ENCODE results near the gene HOMER3. TPM values are rescaled to one million over a fixed set of nuclear protein-coding genes. Genes with fewer than 3 reads are reported as not detected.
"Not testable (repeated sequence)": the region's sequence is repeated elsewhere in the genome, so short reads cannot be mapped to it uniquely, and the experiment has no call there.

Gene HOMER3
- total RNA-seq, 2 donors from 2014 or later, result 13.6 to 39.8 TPM

GRCh38 chr19:18905513-18906236 lies 35.3 kb downstream of the HOMER3 start:
- DNase-seq (ENCODE audit: low spot score), result no peak
- peaks cover 29% of the 10 kb centered on the region for H3K36me3 ChIP-seq
- H3K4me3 ChIP-seq, result no peak overlapping the region
- no peaks in the 10 kb centered on the region for H3K27me3 ChIP-seq
- TF ChIP-seq, protein P1, sequence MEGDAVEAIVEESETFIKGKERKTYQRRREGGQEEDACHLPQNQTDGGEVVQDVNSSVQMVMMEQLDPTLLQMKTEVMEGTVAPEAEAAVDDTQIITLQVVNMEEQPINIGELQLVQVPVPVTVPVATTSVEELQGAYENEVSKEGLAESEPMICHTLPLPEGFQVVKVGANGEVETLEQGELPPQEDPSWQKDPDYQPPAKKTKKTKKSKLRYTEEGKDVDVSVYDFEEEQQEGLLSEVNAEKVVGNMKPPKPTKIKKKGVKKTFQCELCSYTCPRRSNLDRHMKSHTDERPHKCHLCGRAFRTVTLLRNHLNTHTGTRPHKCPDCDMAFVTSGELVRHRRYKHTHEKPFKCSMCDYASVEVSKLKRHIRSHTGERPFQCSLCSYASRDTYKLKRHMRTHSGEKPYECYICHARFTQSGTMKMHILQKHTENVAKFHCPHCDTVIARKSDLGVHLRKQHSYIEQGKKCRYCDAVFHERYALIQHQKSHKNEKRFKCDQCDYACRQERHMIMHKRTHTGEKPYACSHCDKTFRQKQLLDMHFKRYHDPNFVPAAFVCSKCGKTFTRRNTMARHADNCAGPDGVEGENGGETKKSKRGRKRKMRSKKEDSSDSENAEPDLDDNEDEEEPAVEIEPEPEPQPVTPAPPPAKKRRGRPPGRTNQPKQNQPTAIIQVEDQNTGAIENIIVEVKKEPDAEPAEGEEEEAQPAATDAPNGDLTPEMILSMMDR (IDR thresholded peaks at IDR 0.05), result no peak
- no peak overlapping the region for H3K27ac ChIP-seq
- H3K9me3 ChIP-seq, result no peaks in the 10 kb centered on the region
- no peaks in the 10 kb centered on the region for H3K4me1 ChIP-seq

DNA sequence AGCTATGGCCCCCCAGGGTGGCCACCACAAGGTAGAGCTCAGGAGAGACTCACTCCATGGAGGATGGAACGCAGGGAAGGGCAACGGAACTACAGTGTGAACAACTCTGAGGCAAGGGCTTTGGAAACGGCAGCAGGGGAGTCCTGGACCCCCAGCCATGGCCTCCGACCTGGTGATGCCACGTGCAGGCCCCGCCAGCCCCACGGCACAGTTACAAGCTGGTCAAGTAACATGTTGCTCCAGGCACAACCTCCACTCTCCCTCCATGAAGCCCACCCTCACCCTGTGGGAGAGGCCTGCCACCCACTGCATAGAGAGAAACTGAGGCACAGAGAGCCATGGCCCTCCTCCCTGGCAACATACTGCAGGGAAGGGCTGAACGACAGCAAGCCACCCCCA lies 36.0 kb downstream of the HOMER3 start:
- Histone ChIP-seq H3K27ac (no peak overlapping the region), H3K4me3 (no peak overlapping the region), H3K27me3 (no peaks in the 10 kb centered on the region), H3K36me3 (peaks cover 31% of the 10 kb centered on the region), H3K9me3 (no peaks in the 10 kb centered on the region), H3K4me1 (no peaks in the 10 kb centered on the region)
- DNase-seq (ENCODE audit: low spot score), result no peak
- TF ChIP-seq, protein P1 (IDR thresholded peaks at IDR 0.05), result no peak

- H3K27me3 ChIP-seq, result no peaks in the 10 kb centered on the region
- no peaks in the 10 kb centered on the region for H3K9me3 ChIP-seq
- H3K4me3 ChIP-seq, result no peak overlapping the region
- DNase-seq (ENCODE audit: low spot score), result no peak
- H3K27ac ChIP-seq, result no peak overlapping the region
- TF ChIP-seq, protein P1 (IDR thresholded peaks at IDR 0.05), result no peak
- no peaks in the 10 kb centered on the region for H3K4me1 ChIP-seq
- H3K36me3 ChIP-seq, result peaks cover 34% of the 10 kb centered on the region
These were observed 36.5 kb downstream of the HOMER3 start for GRCh38 chr19:18904334-18905057.

- H3K4me1 ChIP-seq, result peaks cover 0 to 3% of the 10 kb centered on the region in 2 donors
- no peaks in the 10 kb centered on the region for H3K9me3 ChIP-seq
- H3K4me3 ChIP-seq, result no peak overlapping the region
- H3K27me3 ChIP-seq, result no peaks in the 10 kb centered on the region
- H3K36me3 ChIP-seq, result peaks cover 42% of the 10 kb centered on the region
- H3K27ac ChIP-seq, result no peak overlapping the region
- TF ChIP-seq, protein P1 (IDR thresholded peaks at IDR 0.05), result no peak
- DNase-seq (ENCODE audit: low spot score), result no peak
These were observed 37.6 kb downstream of the HOMER3 start for GRCh38 chr19:18903156-18904037.

DNA sequence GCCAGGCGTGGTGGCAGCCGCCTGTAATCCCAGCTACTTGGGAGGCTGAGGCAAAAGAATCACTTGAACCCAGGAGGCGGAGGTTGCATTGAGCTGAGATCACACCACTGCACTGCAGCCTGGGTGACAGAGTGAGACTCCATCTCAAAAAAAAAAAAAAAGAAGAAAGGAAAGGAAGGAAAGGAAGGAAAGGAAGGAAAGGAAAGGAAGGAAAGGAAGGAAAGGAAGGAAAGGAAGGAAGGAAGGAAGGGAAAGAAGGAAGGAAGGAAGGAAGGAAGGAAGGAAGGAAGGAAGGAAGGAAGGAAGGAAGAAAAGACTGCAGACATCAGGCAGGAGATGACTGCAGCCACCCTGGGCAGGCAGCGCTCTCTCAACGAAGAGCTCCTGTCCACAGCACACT lies 38.5 kb downstream of the HOMER3 start:
- H3K27me3 ChIP-seq; H3K4me3 ChIP-seq; H3K27ac ChIP-seq; H3K4me1 ChIP-seq; DNase-seq (ENCODE audit: low spot score); H3K9me3 ChIP-seq: not testable (repeated sequence)
- H3K36me3 ChIP-seq, result peaks cover 37% of the 10 kb centered on the region

- TF ChIP-seq, protein P1 (IDR thresholded peaks at IDR 0.05), result no peak
- Histone ChIP-seq H3K27ac (no peak overlapping the region), H3K27me3 (no peaks in the 10 kb centered on the region), H3K4me3 (no peak overlapping the region), H3K4me1 (peaks cover 0 to 7% of the 10 kb centered on the region in 2 donors), H3K36me3 (peaks cover 27% of the 10 kb centered on the region), H3K9me3 (no peaks in the 10 kb centered on the region)
- DNase-seq (ENCODE audit: low spot score), result no peak
These were observed 39.5 kb downstream of the HOMER3 start for GRCh38 chr19:18901491-18901890.

Data from right atrium auricular region (tissue), 2 donors.